HepG2 (cell line): ENCODE data around the gene CDNF. TPM values are rescaled to one million over a fixed set of nuclear protein-coding genes. Genes with fewer than 3 reads are reported as not detected.

Source experiments
- ATAC-seq: fragments of 200-7000 bp; cut with Tn5 transposase; 3 replicates; pipeline ENCODE4 v1.9.1; 2020; ENCODE audit warnings: mild to moderate bottlenecking, moderate library complexity
- BruUV-seq: library from RNA; stranded (reverse); fragments of 400-500 nt; replicated peaks from 2 replicates; lab custom pipeline; 2021; lab: Mats Ljungman, UMichigan
- CTCF ChIA-PET: fragments of 300-600 bp; formaldehyde crosslinking; extraction: SDS; loops from one replicate; lab custom pipeline; 2021; ENCODE audit warnings: low total read pairs, inconsistent platforms, low intra/inter-chr PET ratio; lab: Yijun Ruan, JAX
- POLR2A ChIA-PET: fragments of 350-600 bp; sonication (Branson Sonifier 250); formaldehyde crosslinking; loops from one replicate; lab custom pipeline; 2020; ENCODE audit warnings: antibody characterized with exemption, inconsistent platforms; lab: Yijun Ruan, JAX
- DNase-seq: peaks from one replicate; pipeline ENCODE4 v3.0.0-alpha.2; 2015; ENCODE audit warnings: low spot score
- FAIRE-seq: peaks from 3 replicates; lab custom pipeline; 2011; peaks lifted over from hg19 to GRCh38; lab: Jason Lieb, UNC
- H2AFZ ChIP-seq: one replicate; pipeline ENCODE4 v1.6.1; 2011; ENCODE audit warnings: low read length, inconsistent platforms
- H3K27ac ChIP-seq: fragments of 300-600 bp; 3 replicates; pipeline ENCODE4 v1.8.0; 2011; ENCODE audit warnings: mixed run types, mild to moderate bottlenecking, mixed read lengths, low read length, inconsistent platforms; ENCODE audit not compliant: insufficient read depth; ENCODE audit errors: extremely low read length
- H3K27me3 ChIP-seq, 2 experiments: fragments of 200-600 bp in 1 of 2; 2 replicates in 1 of 2; 3 replicates in 1 of 2; pipeline versions ENCODE4 v1.6.0 to v1.8.0; 2011; ENCODE audit warnings: low read length in 2 of 2, mild to moderate bottlenecking in 2 of 2, moderate library complexity in 2 of 2, inconsistent platforms in 1 of 2; ENCODE audit not compliant: insufficient read depth in 2 of 2, control insufficient read depth in 1 of 2
- H3K36me3 ChIP-seq, 2 experiments: fragments of 200-600 bp in 1 of 2; replicated peaks in 1 of 2; 2 replicates in 1 of 2; 3 replicates in 1 of 2; pipeline versions ENCODE4 v1.5.1 to v1.8.0; 2011; ENCODE audit warnings: low read length in 2 of 2, inconsistent platforms in 1 of 2; ENCODE audit not compliant: insufficient read depth in 2 of 2, control insufficient read depth in 1 of 2
- H3K4me1 ChIP-seq: 2 replicates; pipeline ENCODE4 v1.5.1; 2012; ENCODE audit warnings: low read length, inconsistent platforms; ENCODE audit not compliant: insufficient read depth
- H3K4me2 ChIP-seq: 2 replicates; pipeline ENCODE4 v1.6.0; 2011; ENCODE audit warnings: low read depth, low read length, inconsistent platforms
- H3K4me3 ChIP-seq, 3 experiments: fragments of 200-600 bp in 1 of 3; sonication (generic), shearing (Covaris generic) in 1 of 3; replicated peaks in 1 of 3; 2 replicates each; pipeline ENCODE4 v1.5.1; 2011 to 2016; ENCODE audit warnings: low read length in 3 of 3, inconsistent platforms in 2 of 3, low read depth in 2 of 3, mild to moderate bottlenecking in 2 of 3, control low read depth in 1 of 3, mixed read lengths in 1 of 3; ENCODE audit not compliant: insufficient read depth in 1 of 3
- H3K79me2 ChIP-seq: one replicate; pipeline ENCODE4 v1.6.1; 2011; ENCODE audit warnings: low read length, inconsistent platforms; ENCODE audit not compliant: insufficient read depth
- H3K9ac ChIP-seq: 2 replicates; pipeline ENCODE4 v1.6.0; 2011; ENCODE audit warnings: mild to moderate bottlenecking, low read depth, low read length, inconsistent platforms; ENCODE audit not compliant: insufficient read depth
- H3K9me3 ChIP-seq: 2 replicates; pipeline ENCODE4 v1.5.1; 2012; ENCODE audit warnings: mild to moderate bottlenecking, low read length
- H4K20me1 ChIP-seq: 2 replicates; pipeline ENCODE4 v1.6.0; 2011; ENCODE audit warnings: inconsistent platforms, mild to moderate bottlenecking, low read length, moderate library complexity; ENCODE audit not compliant: insufficient read depth
- AGO2 ChIP-seq: fragments of 200-400 bp; formaldehyde crosslinking; optimal IDR thresholded peaks from 2 replicates; pipeline ENCODE3; 2017; ENCODE audit warnings: mild to moderate bottlenecking, low read depth, low read length, moderate library complexity
- ARID5B ChIP-seq: IDR thresholded peaks from 2 replicates; pipeline ENCODE4 v1.4.0; 2020; ENCODE audit warnings: mild to moderate bottlenecking, missing genetic modification reagents
- CHD4 ChIP-seq: fragments of 200-600 bp; sonication (generic); IDR thresholded peaks from 2 replicates; pipeline ENCODE4 v1.7.0; 2017; ENCODE audit warnings: mild to moderate bottlenecking, low read length, borderline replicate concordance
- KLF12 ChIP-seq: sonication (generic); formaldehyde crosslinking; IDR thresholded peaks from 2 replicates; pipeline ENCODE4 v1.4.0; 2020; ENCODE audit warnings: missing genetic modification reagents, borderline replicate concordance
- NFE2L1 ChIP-seq: sonication (generic); formaldehyde crosslinking; IDR thresholded peaks from 2 replicates; pipeline ENCODE4 v1.4.0; 2020; ENCODE audit warnings: missing genetic modification reagents, mild to moderate bottlenecking, borderline replicate concordance
- SCMH1 ChIP-seq: sonication (generic); formaldehyde crosslinking; IDR thresholded peaks from 2 replicates; pipeline ENCODE4 v1.9.0; 2021; ENCODE audit warnings: missing genetic modification reagents, mild to moderate bottlenecking, borderline replicate concordance
- THYN1 ChIP-seq: sonication (generic); formaldehyde crosslinking; IDR thresholded peaks from 2 replicates; pipeline ENCODE4 v1.8.1; 2023; ENCODE audit warnings: low read depth, mild to moderate bottlenecking, moderate library complexity, missing genetic modification reagents, borderline replicate concordance
- ZNF430 ChIP-seq: sonication (generic); formaldehyde crosslinking; IDR thresholded peaks from 2 replicates; pipeline ENCODE4 v1.9.0; 2021; ENCODE audit warnings: mild to moderate bottlenecking, missing genetic modification reagents
- WGBS: methylation state at CpG from one replicate; pipeline ENCODE4 v1.1.6; 2017; ENCODE audit warnings: low lambda C conversion rate; 5-methylcytosine and 5-hydroxymethylcytosine counted together
- in situ Hi-C: cut with HindIII; loops from 2 replicates; pipeline ENCODE4 v1.10.0; 2017; ENCODE audit warnings: low pct_unique_long_range_greater_than_20kb; ENCODE audit not compliant: extremely low pct_ligation_motif_present
- intact Hi-C: fragments of 100-400 bp; cut with micrococcal nuclease; formaldehyde crosslinking; loops from one replicate; pipeline ENCODE4 v1.10.0; 2022; ENCODE audit not compliant: unreplicated experiment
- polyA plus RNA-seq, 8 experiments: library from polyadenylated mRNA; depleted of rRNA in 3 of 8; stranded (reverse) in 7 of 8; unstranded in 1 of 8; fragments of >200 nt; fragmentation: Illumina TruSeq in 4 of 8; extraction: Trizol in 4 of 8; gene quantifications; 2 replicates each; pipeline versions ENCODE4 v1.2.1 to v1.2.3, GENCODE V29; 2011 to 2016; ENCODE audit warnings: low read depth in 4 of 8, missing spikeins in 1 of 8, mixed read lengths in 1 of 8; ENCODE audit not compliant: insufficient read depth in 1 of 8
- total RNA-seq, 5 experiments: library from RNA; depleted of rRNA; stranded (reverse); fragments of >200 nt; fragmentation: Illumina TruSeq; extraction: Trizol; gene quantifications; 2 replicates each; pipeline ENCODE4 v1.2.3, GENCODE V29; 2016; ENCODE audit warnings: low read depth in 1 of 5

CDNF gene
- total and polyA plus RNA-seq, 2 of the 13 experiments (the other 11 are each of a cell fraction or from before 2014, with no cell fraction given), result 0.29 to 0.33 TPM

DNA sequence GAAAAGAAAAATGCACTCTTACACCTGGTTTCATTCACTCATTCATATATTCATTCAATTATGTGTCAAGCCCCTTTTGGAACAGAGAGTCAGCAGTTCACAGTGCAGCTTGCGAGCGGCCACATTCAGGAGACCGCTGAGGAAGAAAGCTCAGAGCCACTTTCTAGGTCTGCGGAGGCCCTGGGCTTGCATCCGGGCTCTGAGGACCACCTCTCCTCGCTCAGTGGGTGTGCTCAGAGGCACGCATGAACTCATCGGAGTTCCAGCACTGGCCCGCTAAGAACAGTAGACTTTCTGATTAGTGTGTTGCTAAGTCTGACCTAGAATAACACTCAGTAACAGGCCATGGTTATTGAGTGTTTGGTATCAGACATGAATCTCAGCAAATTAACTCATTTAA is 61.3 kb downstream of the CDNF start (continued):
- TF ChIP-seq ARID5B (CRISPR knock-in tag) (no peak), NFE2L1 (CRISPR knock-in tag) (no peak), KLF12 (CRISPR knock-in tag) (no peak)

- CTCF ChIA-PET, result no interaction called here
- BruUV-seq, result no TSS peak
- Histone ChIP-seq H3K4me1 (no peaks in the 10 kb centered on the region), H3K9ac (no peak overlapping the region), H3K79me2 (no peaks in the 10 kb centered on the region), H2AFZ (no peak overlapping the region), H3K27me3 (peaks cover 0 to 16% of the 10 kb centered on the region in 2 experiments; a peak in 3 of 5 replicates), H4K20me1 (no peaks in the 10 kb centered on the region), H3K36me3 (no peaks in the 10 kb centered on the region), H3K4me3 (no peak overlapping the region), H3K27ac (no peak overlapping the region), H3K9me3 (no peaks in the 10 kb centered on the region), H3K4me2 (no peak overlapping the region)
- intact Hi-C loops, result no loop called here
- no peak for TF ChIP-seq AGO2
- no peak for TF ChIP-seq ZNF430 (CRISPR knock-in tag)
- TF ChIP-seq SCMH1, result no peak
- TF ChIP-seq CHD4, result no peak
- no peak for TF ChIP-seq THYN1 (CRISPR knock-in tag)
- no peak for FAIRE-seq
- no peak for DNase-seq
- POLR2A ChIA-PET, result no interaction called here
- in situ Hi-C loops, result no loop called here
- ATAC-seq, result no peak
- 1% methylated on average over 3 of the region's 3 CpGs for WGBS
Measured at GRCh38 chr10:14775656-14776055, 62.2 kb downstream of the CDNF start.
